GM21723 (cell line): ENCODE results near the gene BICD1.

Experiments used
- ATAC-seq: cut with Tn5 transposase; IDR thresholded peaks from one replicate; pipeline ENCODE4 v1.9.1; 2021; ENCODE audit warnings: mild to moderate bottlenecking, moderate library complexity; ENCODE audit not compliant: unreplicated experiment

BICD1 gene

DNA sequence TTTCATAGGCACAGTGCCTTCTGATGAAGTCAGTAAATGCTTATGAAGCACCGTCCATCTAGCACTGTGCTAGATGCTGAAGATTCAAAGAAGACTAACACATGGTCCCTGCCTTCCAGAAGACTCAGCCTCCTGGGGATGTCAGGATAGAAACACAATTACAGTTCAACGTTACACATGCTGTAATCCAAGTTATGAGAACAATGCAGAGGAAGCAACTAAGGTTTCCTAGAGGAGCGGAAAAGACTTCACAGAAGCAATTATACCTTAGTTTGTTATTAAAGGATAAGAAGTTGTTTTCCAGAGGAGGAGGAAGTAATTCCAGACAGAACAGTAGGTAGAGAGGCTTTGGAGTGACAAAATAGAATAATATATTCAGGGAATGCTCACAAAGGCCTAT, 225.8 kb downstream of the BICD1 start:
- no peak for ATAC-seq

- ATAC-seq: peak; percentile 67
Measured at GRCh38 chr12:32334371-32334777, 227.7 kb downstream of the BICD1 start.

GRCh38 chr12:32336261-32336660, 229.6 kb downstream of the BICD1 start:
- no peak for ATAC-seq

DNA sequence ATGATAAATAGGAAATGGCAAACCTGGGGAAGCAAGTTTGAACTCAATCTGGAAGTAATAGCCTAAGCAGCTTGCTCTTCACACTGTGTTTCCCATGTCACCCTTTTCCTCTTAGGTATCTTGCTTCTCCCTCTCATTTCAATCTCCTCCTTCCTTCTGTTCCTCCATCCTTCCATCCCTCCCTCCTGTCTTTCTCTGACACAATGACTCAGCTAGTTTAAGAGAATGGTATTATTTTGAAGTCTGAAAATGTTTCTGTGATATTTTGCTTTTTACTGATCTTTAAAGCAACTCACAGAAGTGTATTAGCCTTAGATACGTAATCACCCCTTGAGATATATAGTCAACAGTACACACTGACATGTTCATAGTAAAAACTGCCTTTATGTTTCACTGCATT, 236.8 kb downstream of the BICD1 start:
- no peak for ATAC-seq

DNA sequence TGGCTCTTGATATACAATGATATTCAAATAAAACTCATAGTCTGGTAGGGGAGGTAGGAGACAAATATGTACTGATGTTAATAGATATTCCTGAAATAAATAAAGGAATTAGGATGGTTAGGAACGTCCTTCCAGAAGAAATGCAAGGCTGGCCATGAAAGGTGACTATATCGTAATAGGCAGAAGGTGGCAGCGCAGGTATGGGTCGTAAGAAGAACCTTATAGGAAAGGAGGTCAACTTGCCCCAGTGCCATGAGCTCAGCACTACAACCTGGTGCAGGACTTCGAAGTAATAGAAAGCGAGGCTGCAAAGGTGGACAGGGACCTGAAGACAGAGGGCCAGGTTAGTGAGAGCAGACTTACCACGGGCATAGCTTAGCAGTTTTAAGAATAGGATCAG, 237.4 kb downstream of the BICD1 start:
- ATAC-seq: no peak

DNA sequence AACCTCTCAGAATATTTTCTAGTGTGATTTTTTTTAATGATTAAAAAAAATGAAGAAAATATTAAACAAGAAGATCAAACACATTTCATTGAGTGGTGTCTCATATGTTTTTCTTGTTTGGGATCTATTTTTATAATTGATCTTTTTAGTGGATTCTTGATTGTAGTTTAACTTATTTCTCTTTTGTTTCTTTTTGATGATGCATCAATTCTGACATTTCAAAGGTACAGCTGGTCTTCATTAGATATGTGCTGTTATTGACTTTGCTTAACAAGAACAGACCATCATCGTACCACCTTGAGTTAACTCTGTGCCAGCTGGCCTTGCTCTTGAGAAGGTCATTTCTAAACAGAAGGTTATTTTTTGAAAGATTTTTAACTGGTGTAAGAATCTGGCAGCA, 246.9 kb downstream of the BICD1 start:
- ATAC-seq: no peak

DNA sequence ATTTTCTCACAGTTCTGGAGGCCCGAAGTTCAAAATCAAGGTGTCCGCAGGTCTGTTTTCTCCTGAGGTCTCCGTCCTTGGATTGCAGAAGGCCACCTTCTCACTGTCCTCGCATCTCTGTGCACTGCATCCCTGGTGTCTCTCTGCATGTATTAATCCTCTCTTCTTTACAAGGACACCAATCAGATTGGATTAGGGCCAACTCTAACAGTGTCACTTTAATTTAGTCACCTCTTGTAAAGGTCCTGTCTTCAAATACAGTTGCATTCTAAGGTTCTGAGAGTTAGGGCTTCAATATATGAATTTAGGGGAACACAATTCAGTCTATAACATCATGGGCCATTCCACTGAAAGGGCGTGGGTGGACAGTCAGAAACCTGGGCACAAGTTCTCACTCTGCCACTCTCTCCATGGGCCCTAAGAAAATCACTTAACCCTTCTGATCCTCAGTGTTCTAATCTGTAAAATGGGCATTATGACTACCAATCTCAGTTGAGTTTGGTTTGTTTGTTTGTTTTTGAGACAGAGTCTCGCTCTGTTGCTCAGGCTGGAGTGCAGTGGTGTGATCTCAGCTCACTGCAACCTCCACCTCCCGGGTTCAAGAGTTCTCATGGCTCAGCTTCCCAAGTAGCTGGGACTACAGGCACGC, 251.1 kb downstream of the BICD1 start:
- no peak for ATAC-seq

DNA sequence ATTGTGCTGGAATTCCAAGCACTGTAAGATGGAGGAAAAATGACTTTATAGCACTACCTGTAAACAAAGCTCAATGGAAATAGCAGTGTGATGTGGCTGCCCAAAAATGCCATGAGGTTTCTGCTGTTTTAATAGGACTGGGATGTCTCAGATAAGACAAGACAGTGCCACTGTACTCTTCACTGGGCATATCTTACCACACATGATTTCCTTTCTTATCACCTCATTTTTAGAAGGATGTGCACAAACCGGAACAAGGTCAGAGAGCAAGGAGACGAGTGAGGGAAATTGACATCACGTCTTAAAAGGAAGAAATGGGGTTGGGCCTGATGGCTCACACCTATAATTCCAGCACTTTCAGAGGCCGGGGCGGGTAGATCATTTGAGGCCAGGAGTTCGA, 254.3 kb downstream of the BICD1 start:
- ATAC-seq: no peak

DNA sequence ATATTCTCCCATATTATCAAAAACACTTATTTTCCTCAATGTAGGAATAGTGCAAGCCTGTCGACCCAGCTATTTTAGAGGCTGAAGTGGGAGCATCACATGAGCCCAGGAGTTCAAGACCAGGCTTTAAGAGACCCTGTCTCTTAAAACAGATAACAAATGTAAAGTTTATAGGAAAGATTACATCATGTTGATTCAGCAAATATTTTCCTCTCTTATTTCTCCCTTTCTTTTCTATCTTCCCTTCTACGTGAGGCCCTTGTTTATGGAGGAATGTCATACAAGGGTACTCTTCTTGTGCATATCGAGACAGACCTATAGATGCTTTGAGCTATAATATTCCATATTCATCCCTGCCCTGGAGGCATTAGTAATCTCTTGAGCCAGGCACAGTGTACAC, 256.2 kb downstream of the BICD1 start:
- ATAC-seq: no peak

GRCh38 chr12:32365473-32366064, 258.9 kb downstream of the BICD1 start:
- peak; percentile 86 for ATAC-seq

- no peak for ATAC-seq
Measured at GRCh38 chr12:32366714-32367113, 260.1 kb downstream of the BICD1 start.

GRCh38 chr12:32367381-32367780, 260.7 kb downstream of the BICD1 start:
- ATAC-seq: no peak

DNA sequence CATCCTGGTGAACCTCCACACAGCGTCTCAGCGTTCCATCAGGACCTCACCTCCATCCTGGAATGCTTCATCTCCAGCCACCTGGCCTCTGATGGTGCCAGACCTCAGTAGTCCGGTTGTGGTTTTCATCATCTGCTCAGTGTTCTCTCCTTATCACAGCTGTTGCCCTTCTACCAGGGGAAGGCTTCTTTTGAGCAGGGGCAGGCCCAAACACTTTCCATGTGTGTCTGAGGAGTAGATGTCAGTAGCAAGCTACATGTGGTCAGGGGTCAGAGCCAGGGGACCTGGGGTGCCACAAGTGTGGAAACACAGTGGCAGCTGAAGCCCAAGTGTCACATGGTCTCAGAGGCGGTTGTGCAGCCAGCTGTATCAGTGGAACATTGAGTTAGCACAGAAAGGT, 262.6 kb downstream of the BICD1 start:
- no peak for ATAC-seq

DNA sequence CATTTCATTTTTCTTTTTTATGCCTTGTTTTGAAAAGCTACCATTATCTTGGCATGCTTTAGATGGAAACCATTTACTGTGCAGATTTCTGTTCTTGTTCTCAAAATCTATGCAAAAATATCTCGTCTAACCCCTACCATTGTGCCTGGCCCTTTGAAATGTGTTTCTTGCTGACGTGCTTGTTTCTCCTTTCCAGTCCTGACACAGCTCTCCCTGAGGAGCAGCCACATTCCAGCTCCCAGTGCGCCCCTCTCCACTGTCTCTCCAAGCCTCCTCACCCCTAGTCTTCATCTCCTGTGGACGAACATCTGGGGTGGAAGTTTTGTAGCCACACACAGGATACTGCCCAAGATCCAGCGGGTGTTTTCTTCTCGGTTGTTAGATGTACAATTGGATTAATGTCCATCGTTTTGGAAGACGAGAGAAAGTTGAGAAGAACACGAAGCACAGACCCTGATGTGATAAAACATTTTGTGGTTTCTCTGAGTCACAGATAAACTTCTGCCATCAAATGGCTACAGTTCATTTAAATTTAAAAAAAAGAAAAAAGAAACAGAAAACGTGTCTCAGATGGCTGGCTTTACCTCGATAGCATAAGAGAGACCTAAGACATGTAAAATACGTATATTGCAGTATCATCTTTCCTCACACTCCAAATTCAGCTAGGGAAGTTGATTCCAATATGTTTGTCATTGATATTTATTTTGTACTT, 270.9 kb downstream of the BICD1 start:
- no peak for ATAC-seq

DNA sequence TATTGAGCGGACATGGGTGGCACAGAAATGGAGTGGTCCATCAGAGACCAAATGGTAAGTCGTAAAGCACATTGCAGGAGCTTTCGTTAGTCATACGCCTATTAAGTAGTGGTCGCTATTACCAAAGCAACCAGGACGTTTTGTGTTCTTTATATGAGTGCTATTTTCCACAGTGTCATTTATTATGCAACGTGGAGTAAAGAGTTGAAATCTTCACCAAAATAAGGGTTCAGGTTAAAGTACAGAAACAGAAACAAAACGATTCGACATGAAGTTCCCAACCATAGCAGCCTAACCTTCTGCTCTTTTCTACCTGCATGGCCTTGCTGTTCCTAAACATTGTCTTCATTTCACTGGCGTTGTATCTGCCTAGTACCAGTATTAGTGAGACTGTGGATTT, 272.6 kb downstream of the BICD1 start:
- no peak for ATAC-seq

DNA sequence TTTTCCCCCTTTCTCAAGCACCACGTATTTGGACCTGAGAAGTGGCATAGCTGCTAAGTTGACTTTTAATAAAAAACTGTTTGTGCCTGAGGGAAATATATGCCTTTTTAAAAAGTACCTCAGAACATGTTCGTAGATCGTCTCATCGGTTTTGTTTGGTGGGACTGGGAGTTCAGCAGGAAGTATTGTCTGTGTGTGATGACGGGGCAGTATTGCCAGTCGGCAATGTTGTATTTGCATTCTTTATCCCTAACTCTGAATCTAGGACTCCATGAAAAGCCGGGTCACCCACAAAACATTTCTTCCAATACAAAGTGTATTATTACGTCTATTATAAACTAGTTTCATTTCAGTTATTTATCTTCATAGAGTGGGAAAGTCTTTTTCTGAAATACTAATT, 273.0 kb downstream of the BICD1 start:
- ATAC-seq: no peak

- no peak for ATAC-seq
Measured at GRCh38 chr12:32382226-32382625, 275.6 kb downstream of the BICD1 start.

- no peak for ATAC-seq
Measured at GRCh38 chr12:32390572-32391219, 284.0 kb downstream of the BICD1 start.

DNA sequence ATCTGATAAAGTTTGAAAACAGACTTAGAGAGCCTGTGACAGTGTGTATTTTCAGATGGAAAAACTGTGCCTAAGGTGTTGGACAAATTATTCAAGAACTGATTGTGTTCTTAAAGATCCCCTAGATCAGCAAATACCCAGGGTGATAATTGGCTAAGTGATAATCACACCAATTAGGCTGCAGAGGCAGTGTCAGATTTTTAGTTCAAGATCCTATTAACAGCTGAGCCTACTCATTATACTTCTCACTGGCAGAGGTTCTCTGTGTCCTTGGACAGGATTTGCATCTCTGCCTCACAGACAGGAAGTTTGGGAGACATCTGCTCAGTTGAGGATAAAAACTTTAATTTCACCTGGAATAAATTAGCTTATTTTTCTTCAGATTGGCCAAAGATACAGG, 288.4 kb downstream of the BICD1 start:
- ATAC-seq: no peak

GRCh38 chr12:32397696-32398095, 291.0 kb downstream of the BICD1 start:
- ATAC-seq: no peak

- ATAC-seq: no peak
Measured at GRCh38 chr12:32398181-32398580, 291.5 kb downstream of the BICD1 start.

DNA sequence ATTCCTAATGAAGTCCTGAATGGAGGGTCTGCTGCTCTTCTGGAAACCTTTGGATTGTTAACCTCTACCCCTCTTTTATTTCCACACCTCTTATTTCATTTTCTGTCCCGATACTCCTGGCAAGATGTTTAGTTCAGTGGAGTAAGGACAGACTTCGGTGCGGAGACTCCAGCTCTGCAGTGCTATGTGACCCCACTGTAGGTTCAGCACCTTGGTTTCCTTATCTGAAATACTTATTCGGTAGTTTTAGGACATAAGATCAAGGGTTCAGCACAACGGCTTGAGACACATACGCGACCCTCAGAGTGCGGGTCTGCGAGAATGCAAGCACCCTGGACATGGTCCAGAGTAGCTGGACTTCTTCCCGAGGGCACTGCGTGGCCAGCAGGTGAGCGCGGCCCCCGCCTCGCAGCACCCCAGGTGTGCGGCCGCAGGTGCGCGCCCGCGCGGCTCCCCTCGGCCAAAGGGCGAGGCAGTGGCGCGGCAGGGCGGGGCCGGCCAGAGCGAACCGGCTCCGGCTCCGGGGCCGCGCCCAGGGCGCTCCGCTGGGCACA, 292.2 kb downstream of the BICD1 start:
- no peak for ATAC-seq
